A204.1 (cell line): Measurements from ENCODE around the gene TXK.

Source experiments
- FAIRE-seq: peaks from 2 replicates; lab custom pipeline; 2012; peaks lifted over from hg19 to GRCh38; lab: Jason Lieb, UNC

The TXK gene

DNA sequence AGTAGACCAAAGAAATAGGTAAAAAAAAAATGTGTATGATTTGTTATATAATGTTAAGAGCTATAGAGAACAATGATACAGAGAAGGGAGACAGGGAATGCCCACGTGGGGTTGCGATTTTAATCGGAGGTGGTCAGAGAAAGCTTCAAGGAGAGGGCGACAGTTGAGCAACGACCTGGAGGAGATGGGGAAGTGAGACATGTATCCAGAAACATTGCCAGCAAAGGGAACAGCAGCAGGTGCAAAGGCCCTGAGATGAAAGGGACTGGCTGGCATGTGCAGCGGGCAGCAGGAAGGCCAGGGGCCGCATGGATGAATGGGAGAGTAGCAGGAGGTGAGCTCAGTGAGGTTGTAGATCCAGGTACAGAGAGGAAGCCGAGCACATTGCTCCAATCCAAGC lies 84.6 kb downstream of the TXK start:
- no peak for FAIRE-seq

DNA sequence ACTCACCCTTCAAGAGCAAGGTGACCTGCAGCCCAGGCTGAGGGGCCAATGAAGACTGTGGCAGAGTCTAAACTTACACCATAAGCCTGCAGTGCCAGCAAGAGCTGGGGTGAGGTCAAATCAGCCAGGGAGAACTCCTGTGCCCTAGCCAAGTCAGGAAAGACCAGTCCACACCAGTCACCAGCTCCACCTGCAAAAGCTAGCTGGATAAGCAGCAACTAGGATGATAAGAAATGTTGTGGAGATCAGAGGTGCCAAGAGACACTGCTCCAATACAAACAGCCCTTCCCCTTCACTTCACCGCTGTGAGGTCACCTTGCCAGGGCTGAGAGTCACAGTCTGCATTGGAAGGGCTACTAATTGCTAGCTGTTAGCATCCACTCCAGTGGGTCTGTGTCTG lies 86.2 kb downstream of the TXK start:
- no peak for FAIRE-seq

DNA sequence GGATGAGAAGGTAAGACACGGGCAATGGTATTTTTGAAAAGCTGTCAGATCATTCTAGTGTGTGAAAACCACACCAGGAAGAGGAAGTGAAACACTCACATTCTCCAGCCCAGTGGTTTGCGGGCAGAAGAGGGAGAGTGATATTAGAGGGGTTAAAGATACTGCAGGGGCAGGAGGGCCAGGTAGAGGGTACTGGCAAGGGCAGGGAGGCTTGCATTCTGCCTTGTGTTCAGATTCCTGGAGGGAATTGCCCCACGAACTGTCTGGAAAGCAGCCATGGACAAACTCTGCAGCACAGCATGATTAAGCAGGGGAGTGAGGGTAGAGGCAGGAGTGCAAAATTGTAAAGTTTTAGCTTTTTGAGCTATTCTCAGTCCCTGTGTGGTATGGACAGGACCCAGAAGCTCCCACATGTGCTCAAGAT lies 86.6 kb downstream of the TXK start:
- no peak for FAIRE-seq

DNA sequence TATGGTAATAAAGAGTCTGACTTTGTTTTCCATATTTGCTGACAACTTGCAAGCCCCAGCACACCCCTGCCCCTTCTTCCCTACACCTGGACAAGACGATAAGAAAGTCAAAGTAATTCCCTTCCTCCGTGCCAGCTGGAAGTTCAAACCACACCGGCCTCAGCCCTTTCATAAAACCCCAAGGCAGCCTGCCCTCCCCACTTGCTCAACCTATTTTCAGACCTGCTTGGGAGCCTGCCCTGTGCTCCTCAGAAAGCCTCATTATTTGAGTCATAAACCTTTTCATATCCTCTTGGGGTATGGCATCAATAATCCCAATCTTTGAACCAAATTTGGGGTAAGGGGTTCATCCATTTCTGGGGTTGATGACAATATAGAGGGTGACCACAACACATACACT lies 88.0 kb downstream of the TXK start:
- FAIRE-seq: no peak

DNA sequence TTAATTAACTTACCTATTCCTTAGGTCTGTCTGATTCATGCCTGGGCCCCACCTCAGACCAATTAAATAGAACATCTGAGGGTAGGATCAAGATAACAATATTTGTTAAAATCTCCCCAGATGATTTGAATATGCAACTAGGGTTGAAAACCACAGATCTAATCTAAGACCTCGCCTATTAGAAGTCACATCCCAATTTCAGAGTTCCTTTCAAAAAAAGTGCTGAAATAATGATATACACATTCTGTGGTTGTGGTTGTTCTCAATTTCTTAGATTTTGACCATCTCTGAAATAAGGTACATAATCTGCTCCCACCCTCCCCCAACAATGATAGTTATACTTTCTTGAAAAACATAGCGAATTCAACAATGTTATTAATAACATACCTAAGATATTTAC lies 89.8 kb downstream of the TXK start:
- no peak for FAIRE-seq

DNA sequence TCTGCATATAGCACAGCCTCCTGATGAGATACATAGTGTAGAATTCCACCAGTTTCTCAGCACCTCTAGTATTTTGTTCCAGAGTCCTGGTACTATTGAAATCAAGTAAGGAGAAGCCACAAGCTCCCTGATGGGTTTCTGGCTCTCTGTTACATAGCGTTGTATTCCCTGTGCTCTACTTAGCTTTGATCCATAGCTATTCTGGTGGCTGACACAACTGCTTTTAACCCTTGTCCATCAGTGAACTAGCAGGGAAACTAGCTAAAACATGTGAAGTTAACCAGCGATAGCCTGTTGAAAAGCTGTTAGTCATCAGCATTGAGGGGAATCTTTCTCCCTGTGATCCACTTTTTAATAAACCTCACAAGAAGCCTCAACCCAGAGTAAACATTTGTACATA lies 90.5 kb downstream of the TXK start:
- no peak for FAIRE-seq

DNA sequence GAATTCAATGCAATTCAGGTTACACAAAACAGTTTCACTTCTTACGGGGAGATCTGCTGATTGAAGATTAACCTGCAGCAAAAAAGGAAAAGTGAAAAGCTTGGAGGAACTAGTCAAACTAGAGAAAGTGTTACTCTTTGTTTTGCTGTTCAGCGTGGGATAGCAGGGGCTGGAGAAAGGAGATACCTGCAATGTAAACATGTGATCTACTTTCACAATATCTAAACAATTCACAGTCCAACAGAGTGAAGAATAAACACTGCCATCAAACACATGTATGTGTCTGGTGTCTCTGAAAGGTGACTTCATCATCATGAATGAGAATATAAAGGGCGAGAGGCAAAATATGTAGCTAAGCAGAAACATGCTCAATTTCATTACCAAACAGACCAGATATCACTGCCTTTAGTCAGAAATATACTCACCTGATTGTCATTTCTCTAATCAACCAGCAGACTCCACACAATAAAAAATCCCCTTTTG lies 91.0 kb downstream of the TXK start:
- no peak for FAIRE-seq

DNA sequence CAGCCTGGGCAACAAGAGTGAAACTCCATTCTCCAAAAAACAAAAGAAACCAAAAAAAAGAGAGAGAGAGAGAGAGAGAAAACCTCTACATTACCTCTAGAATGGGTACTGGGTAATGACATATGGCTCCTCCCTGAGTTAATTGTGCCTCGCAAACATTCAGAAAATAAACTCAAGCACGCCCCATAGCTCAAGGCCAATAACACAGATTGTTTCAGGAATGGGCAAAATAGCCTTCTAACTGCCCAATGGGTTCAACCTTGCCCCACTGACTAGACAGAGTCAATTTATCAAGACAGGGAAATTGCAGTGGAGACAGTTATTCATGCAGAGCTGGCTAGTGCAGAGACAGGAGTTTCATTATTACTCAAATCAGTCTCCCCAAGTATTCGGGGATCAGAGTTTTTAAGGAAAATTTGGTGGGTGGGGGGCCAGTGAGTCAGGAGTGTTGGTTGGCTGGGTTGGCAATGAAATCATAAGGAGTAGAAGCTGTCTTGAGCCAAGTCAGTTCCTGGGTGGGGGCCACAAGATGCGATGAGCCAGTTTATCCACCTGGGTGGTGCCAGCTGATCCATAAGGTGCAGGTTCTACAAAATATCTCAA lies 92.4 kb downstream of the TXK start:
- FAIRE-seq: no peak

DNA sequence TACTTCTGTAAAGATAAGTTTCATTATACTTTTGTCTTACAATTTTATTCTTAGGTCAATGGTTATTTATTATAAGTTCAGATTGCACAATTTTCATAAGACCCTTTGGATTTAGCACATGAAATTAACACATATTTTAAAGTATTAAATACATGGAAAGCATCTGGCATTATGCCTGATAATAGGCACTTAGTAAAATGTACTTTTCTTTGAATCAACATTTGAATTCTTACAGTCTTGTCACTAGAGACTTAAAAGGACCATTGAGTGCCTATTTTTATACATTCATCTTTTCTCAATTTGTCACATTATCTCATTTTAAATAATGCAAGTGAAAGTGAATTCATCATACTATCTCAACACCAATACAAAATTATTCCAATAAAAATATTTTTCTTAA lies 94.5 kb downstream of the TXK start:
- no peak for FAIRE-seq

DNA sequence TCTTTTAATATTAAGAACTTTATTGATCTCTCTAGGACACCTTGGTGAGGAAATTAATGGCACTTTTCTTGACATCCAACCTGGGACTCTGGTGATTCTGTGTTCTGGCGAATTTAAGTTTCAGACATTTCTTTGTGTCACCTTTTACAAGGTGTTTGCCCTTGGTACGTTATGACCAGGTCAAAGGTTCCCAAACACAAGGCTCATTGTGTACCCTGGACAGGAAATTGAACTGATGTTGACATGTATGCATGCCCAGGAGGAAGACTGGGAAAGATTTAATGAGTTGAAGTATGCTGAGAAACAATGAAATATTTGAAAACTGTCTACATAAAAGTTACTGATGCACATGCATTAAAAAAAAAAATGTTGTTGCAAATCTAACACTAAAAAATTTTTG lies 95.4 kb downstream of the TXK start:
- no peak for FAIRE-seq

DNA sequence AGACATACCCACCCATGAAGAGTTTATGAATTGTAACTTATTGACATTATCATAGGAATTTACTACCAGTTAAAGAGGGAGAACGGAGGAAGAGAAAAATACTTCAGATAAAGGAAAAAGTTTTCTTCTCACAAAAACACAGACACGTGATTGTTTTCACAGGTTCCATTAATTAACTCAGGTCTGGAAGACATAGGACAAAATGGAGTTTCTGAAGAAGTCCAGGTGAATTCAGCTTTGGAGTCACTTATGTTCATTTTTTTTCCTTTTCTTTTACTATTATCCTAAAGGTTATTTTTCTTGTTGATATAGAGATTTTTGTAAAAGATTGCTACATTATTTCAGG lies 97.0 kb downstream of the TXK start:
- FAIRE-seq: no peak

DNA sequence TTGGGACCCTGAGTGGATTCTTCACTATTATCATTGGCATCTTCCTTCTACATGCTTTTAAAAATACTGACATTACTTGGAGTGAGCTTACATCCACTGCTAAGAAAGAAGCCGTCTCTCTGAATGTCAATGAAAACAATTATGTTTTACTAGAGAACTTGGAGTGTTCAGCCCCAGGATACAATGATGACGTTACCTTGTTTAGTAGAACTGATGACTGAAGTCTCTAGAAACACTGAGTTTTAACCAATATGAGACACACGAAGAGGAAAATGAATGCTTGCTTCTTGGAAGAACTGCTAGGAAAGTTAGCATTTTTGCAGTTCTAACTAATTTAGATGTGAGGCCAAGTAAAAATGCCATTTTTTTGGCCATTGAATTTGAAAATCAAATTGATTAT lies 98.1 kb downstream of the TXK start:
- no peak for FAIRE-seq

DNA sequence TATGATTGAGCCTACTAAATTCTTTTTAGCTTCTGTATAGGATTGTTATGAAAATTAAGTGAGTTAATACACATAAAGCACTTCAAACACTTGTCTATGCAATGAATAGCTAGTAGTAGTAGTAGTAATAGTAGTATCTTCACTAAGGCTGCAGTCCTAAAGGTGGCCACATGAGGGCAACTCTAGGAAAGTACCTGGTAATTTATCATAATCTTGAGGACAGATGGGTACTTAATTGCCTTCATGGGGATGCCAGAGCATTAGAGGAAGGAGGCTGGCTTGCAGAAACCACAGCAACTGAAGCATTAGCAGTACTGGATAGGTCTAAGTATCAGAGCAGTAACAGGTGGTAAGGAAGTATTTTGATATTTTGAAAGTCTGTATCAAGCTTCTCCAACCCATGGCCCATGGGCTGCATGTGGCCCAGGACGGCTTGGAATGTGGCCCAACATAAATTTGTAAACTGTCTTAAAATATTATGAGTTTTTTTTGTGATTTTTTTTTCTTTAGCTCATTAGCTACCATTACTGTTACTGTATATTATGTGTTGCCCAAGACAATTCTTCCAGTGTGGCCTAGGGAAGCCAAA lies 100.1 kb downstream of the TXK start:
- FAIRE-seq: no peak

DNA sequence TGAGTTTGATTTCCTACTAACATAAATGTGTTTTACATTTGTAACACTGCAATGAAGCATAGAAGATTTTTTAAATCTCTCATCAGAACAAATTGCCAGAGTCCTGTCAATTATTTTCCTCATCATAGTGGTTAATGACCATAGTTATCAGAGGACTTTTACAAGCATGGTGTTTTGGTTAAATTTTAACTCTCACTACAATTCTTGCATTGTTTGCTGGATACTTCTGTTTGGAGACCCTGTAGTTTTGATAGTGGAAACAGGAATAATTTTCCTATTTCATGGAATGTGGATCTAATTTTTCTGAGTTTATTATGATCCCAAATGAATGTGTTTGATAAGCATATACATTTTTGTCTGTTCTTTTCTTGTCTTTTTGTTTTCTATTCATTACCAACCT lies 100.6 kb downstream of the TXK start:
- FAIRE-seq: no peak

DNA sequence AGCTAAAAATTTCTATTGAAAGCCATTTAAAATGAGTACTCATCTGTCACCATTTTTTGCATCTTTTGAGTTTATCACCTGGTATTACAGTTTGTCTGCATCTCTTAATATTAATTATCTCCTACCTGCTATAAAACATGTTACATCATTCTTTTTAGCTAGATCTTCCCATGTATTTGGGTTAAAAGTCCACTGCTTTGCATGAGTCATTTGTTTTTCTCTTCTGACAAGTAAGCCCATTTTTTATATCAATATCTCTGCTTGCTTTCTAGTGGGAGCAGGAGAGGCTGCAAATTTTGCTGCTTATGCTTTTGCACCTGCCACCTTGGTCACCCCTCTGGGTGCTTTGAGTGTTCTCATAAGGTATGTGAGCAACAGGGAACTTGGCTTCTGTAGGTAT lies 101.3 kb downstream of the TXK start:
- FAIRE-seq: no peak

DNA sequence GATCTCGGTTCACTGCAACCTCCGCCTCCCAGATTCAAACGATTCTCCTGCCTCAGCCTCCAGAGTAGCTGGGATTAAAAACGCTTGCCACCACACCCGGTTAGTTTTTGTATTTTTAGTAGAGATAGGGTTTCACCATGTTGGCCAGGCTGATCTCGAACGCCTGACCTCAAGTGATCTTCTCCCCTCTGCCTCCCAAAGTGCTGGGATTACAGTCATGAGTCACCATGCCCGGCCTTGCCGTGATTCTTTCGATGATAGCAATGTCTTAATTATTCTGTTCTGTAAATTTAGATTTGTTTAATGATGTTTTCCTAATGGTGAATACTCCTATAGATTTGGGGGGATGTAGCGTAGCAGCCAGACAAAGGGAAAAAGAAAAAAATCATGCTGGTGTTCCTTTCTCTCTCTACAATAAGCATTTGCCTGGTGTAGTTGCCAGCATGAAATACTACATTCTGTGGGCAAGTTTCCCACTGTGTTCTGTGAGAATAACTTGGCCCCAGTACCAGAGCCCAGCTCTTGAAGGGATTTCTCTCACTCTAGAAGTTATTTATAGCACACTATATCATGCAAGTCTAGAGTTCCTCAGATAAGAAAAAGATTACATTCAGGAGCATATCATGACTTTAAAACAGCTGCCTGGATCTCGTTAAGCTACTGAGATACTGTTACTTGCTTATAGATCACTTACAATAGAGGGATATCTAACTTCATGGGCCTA lies 102.1 kb downstream of the TXK start:
- no peak for FAIRE-seq

DNA sequence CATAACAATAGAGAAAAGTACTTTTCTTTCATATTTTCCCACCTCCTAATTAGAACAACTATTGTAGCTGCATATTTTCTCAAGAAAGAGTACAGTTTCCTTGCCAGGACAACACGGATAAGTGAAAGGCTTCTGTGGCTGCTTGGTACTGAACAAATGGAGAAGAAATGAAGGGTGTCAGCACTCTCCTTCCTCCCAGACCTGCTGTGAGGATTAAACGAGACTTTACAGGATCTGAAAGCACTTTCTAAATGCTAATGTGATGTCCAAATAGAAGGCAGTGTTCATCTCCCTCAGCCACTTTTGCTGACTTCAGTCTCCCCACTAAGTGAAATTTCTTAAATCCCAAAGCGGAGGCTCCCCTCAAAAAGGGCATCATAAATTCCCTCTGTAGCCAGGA lies 103.6 kb downstream of the TXK start:
- FAIRE-seq: no peak

DNA sequence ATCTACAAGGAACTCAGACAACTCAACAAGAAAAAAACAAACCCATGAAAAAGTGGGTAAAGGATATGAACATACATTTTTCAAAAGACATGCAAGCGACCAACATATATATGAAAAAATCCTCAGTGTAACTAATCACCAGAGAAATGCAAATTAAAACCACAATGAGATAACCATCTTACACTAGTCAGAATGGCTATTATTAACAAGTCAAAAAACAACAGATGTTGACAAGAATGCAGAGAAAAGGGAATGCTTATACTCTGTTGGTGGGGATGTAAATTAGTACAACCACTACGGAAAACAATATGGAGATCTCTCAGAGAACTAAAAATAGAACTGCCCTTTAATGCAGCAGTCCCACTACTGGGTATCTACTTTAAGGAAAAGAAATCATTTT lies 105.4 kb downstream of the TXK start:
- FAIRE-seq: no peak

DNA sequence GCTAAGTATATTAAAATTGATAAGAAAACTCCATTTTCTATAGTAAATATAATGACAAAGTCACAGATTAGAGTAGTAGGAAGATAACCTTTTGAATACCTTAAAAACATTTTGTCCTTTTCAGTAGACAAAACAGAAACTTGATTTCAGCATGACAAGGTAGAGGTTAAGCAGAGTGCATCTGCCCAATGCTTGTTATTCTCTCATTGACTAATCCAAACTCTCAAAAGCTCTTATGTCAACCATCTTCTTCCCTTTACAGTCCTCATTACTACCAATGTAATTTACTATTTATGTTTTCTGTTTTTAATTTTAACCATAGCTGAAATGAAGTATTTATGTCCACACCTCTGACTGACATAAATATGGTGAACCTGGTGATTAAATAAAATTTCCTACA lies 106.4 kb downstream of the TXK start:
- FAIRE-seq: no peak

DNA sequence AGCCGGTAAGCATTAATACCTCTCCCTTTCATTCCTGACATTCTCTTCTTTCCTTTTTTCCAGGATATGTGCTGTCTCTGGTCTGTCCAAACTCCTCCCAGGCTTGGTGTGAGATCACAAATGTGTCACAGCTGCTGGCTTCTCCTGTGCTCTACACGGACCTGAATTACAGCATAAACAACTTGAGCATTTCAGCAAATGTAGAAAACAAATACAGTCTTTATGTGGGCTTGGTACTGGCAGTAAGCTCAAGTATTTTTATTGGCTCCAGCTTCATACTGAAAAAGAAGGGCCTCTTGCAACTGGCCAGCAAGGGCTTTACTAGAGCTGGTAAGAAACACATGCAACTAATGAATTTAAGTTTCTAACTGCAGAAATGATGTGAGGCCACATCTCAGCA lies 109.0 kb downstream of the TXK start:
- FAIRE-seq: no peak

DNA sequence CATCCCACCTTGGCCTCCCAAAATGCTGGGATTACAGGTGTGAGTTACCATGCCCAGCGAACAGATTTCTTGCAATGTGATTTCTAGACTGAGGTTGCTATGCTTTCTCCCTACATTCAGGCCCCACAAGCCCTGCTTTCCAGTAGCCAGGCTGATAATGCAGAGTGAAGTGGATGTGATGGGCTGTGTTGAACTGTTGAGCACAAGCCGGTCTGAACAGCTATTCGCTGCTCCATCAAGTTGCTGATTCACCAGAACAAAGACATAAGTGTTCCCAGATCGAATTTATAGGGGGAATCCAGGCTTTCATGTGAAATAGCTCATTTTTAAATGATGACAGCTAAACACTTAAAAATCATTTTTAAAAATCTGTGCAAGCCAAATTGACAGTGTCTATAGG lies 109.5 kb downstream of the TXK start:
- FAIRE-seq: no peak

DNA sequence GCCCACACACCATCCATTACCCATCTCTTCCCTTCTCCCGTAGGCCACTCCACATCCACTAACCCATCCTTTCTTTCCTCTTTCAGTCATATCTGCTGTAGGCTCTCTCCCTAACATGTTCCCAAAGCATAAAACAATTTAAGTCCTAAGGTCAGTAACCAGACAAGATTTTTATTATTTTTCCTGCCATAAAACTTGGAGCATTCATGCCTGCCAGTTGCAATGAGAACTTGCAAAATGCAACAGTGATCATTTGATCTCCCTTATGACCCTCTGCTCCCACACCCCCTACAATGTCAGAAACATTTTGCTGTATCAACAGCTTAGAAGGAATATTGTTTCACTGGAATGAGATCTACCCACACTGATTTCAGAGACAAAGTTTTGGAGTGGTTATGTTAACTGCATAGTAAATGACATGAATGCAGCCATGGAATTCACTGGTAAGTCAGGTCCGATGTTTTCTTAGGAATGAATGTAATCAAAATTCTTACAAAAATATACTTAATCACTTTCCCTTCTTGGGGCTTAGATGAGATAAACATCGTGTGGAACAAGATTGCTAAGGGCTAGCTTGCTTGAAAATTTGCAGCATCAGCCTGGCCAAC lies 111.8 kb downstream of the TXK start:
- no peak for FAIRE-seq

DNA sequence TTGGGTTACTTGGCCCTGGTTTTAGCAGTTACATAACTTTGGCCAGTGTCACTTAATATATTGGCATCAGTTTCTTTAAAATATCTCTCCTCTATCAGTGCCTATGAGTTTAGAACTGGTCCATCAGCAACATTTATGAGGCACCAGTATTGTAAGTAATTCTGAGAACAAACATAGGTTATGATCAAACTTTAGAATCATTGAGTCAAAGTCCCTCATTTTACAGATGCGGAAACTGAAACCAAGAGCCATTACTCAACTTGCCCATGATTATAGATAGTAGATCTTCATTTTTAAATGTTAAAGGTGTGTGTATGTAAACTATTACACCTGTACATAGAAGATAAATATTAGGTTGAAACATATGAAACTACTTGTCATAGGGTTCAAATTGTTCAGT lies 113.0 kb downstream of the TXK start:
- no peak for FAIRE-seq

DNA sequence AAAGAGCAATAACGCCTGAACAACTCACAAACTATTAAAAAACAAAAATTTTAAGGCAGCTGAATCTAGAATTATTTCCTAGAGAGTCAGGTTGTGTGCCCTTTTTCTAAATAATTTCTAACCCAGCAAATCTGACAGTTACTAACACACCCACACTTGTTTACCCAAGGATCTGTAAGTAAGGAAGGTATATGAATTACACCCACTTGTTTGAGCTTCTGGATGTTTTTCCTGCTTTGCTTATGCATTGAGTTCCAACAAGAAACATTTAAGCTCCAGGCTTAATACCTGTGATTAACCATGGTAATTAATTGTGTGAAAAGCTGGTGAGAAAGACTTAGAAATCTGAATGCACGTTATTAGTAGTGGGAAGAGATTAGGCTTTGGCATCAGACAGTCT lies 115.9 kb downstream of the TXK start:
- FAIRE-seq: no peak
